ENCODE measurements around the gene BOC. TPM values are rescaled to one million over a fixed set of nuclear protein-coding genes. Genes with fewer than 3 reads are reported as not detected.

Gene BOC
- total RNA-seq, 1 experiment from 2014 or later = 7.3 TPM

- TF ChIP-seq EZH2 (IDR thresholded peaks at IDR 0.05; ENCODE audit: low read length, unreplicated experiment) = no peak
- Histone ChIP-seq H3K9me2 (replicated peaks; ENCODE audit: low read length) (no peaks in the 10 kb centered on the region), H3K4me3 (ENCODE audit: low read length) (peak overlapping the region; percentile 39), H3K79me2 (ENCODE audit: low read length) (no peaks in the 10 kb centered on the region), H3K4me2 (ENCODE audit: low read length) (peak overlapping the region; percentile 78), H2AFZ (ENCODE audit: low read length) (peak overlapping the region; percentile 60), H3K27ac (ENCODE audit: low read length) (peak overlapping the region; percentile 86), H3F3A (ENCODE audit: low read length, unreplicated experiment) (peaks cover 6% of the 10 kb centered on the region), H3K9ac (ENCODE audit: low read length) (peak overlapping the region; percentile 57), H3K36me3 (ENCODE audit: low read depth, low read length) (no peaks in the 10 kb centered on the region), H3K9me3 (ENCODE audit: low read length) (no peaks in the 10 kb centered on the region), H4K20me1 (ENCODE audit: low read length) (no peaks in the 10 kb centered on the region), H3K27me3 (ENCODE audit: low read length) (no peaks in the 10 kb centered on the region), H3K4me1 (ENCODE audit: insufficient read depth, low read length) (peaks cover 18% of the 10 kb centered on the region)
- ChIA-PET POLR2A (ENCODE audit: unreplicated experiment) (interaction anchor here (0.6 kb wide), 1 partner anchor 172 kb away, joined by 12 read pairs; no protein-coding TSS in a partner anchor), CTCF (interaction anchor here (0.6 to 1.2 kb wide), 4 partner anchors 94 to 269 kb away, joined by 3 to 5 read pairs (median 4); no protein-coding TSS in a partner anchor)
- peak; percentile 83 for ATAC-seq
- no TSS peak for BruUV-seq (replicated peaks)
- intact Hi-C loops (cut with micrococcal nuclease) = loop anchor here (1.0 to 5.0 kb wide), 4 partner anchors 56 to 250 kb away; no protein-coding TSS in a partner anchor
- peak; percentile 92 for DNase-seq
These were observed 75.9 kb downstream of the BOC start for GRCh38 chr3:113287111-113287802.

- peak overlapping the region; percentile 39 for H3K4me3 ChIP-seq (ENCODE audit: low read length)
- H3K36me3 ChIP-seq (ENCODE audit: low read depth, low read length) = no peaks in the 10 kb centered on the region
- ATAC-seq = peak; percentile 69
- no TSS peak for BruUV-seq (replicated peaks)
- CTCF ChIA-PET = interaction anchor here (0.6 to 1.8 kb wide), 10 partner anchors 33 to 290 kb away, joined by 3 to 10 read pairs (median 4); a partner anchor contains a TSS
- no peak overlapping the region for H2AFZ ChIP-seq (ENCODE audit: low read length)
- no peaks in the 10 kb centered on the region for H4K20me1 ChIP-seq (ENCODE audit: low read length)
- intact Hi-C loops (cut with micrococcal nuclease) = loop anchor here (1.0 to 5.0 kb wide), 6 partner anchors 57 to 251 kb away; no protein-coding TSS in a partner anchor
- H3F3A ChIP-seq (ENCODE audit: low read length, unreplicated experiment) = peaks cover 6% of the 10 kb centered on the region
- peaks cover 18% of the 10 kb centered on the region for H3K4me1 ChIP-seq (ENCODE audit: insufficient read depth, low read length)
- peak overlapping the region; percentile 86 for H3K27ac ChIP-seq (ENCODE audit: low read length)
- no peaks in the 10 kb centered on the region for H3K9me2 ChIP-seq (replicated peaks; ENCODE audit: low read length)
- peak; percentile 85 for DNase-seq
- no peaks in the 10 kb centered on the region for H3K9me3 ChIP-seq (ENCODE audit: low read length)
- H3K4me2 ChIP-seq (ENCODE audit: low read length) = peak overlapping the region; percentile 78
- no peak for TF ChIP-seq EZH2phosphoT487 (IDR thresholded peaks at IDR 0.05; ENCODE audit: borderline replicate concordance, low read length)
- TF ChIP-seq EZH2 (IDR thresholded peaks at IDR 0.05; ENCODE audit: low read length, unreplicated experiment) = no peak
- TF ChIP-seq CTCF (conservative IDR thresholded peaks at IDR 0.05; ENCODE audit: low read depth, low read length) = peak; percentile 97
- no peaks in the 10 kb centered on the region for H3K79me2 ChIP-seq (ENCODE audit: low read length)
- H3K27me3 ChIP-seq (ENCODE audit: low read length) = no peaks in the 10 kb centered on the region
- POLR2A ChIA-PET (ENCODE audit: unreplicated experiment) = interaction anchor here (0.6 to 0.7 kb wide), 2 partner anchors 171 to 414 kb away, joined by 3 to 12 read pairs; no protein-coding TSS in a partner anchor
- peak overlapping the region; percentile 57 for H3K9ac ChIP-seq (ENCODE audit: low read length)
These were observed 76.7 kb downstream of the BOC start for GRCh38 chr3:113287803-113288648.

- Histone ChIP-seq H3K36me3 (ENCODE audit: low read depth, low read length) (no peaks in the 10 kb centered on the region), H4K20me1 (ENCODE audit: low read length) (no peaks in the 10 kb centered on the region), H3K9me3 (ENCODE audit: low read length) (no peaks in the 10 kb centered on the region), H3K27ac (ENCODE audit: low read length) (no peak overlapping the region), H3K79me2 (ENCODE audit: low read length) (no peaks in the 10 kb centered on the region), H2AFZ (ENCODE audit: low read length) (no peak overlapping the region), H3K9me2 (replicated peaks; ENCODE audit: low read length) (no peaks in the 10 kb centered on the region), H3K4me3 (ENCODE audit: low read length) (no peak overlapping the region), H3K4me1 (ENCODE audit: insufficient read depth, low read length) (peaks cover 18% of the 10 kb centered on the region), H3F3A (ENCODE audit: low read length, unreplicated experiment) (peaks cover 6% of the 10 kb centered on the region), H3K4me2 (ENCODE audit: low read length) (no peak overlapping the region), H3K27me3 (ENCODE audit: low read length) (no peaks in the 10 kb centered on the region), H3K9ac (ENCODE audit: low read length) (no peak overlapping the region)
- ChIA-PET POLR2A (ENCODE audit: unreplicated experiment) (interaction anchor here (0.6 to 0.7 kb wide), 3 partner anchors 78 to 413 kb away, joined by 3 to 4 read pairs (median 3); partner anchors contain the start of gene BOC), CTCF (interaction anchor here (1.0 to 1.8 kb wide), 4 partner anchors 34 to 289 kb away, joined by 3 to 10 read pairs (median 4); a partner anchor contains a TSS)
- intact Hi-C loops (cut with micrococcal nuclease) = loop anchor here (1.0 to 5.0 kb wide), 3 partner anchors 153 to 252 kb away; no protein-coding TSS in a partner anchor
- TF ChIP-seq EZH2phosphoT487 (IDR thresholded peaks at IDR 0.05; ENCODE audit: borderline replicate concordance, low read length) (no peak), EZH2 (IDR thresholded peaks at IDR 0.05; ENCODE audit: low read length, unreplicated experiment) (no peak), CTCF (conservative IDR thresholded peaks at IDR 0.05; ENCODE audit: low read depth, low read length) (no peak)
- ATAC-seq (peak; percentile 30), DNase-seq (peak; percentile 23)
- BruUV-seq (replicated peaks) = no TSS peak
These were observed 77.5 kb downstream of the BOC start for GRCh38 chr3:113288881-113289280.
